ENCODE results near the gene NAPSA. TPM values are rescaled to one million over a fixed set of nuclear protein-coding genes. Genes with fewer than 3 reads are reported as not detected.
A peak's percentile ranks its signal among the peaks of the same experiment; 100 is the strongest.
"Not testable (repeated sequence)": the region's sequence is repeated elsewhere in the genome, so short reads cannot be mapped to it uniquely, and the experiment has no call there.

The NAPSA gene
- total RNA-seq, 3 donors from 2014 or later (not counting 1 experiment from before 2014, with no cell fraction given), result 0.94 to 1.3 (median 0.95) TPM

DNA sequence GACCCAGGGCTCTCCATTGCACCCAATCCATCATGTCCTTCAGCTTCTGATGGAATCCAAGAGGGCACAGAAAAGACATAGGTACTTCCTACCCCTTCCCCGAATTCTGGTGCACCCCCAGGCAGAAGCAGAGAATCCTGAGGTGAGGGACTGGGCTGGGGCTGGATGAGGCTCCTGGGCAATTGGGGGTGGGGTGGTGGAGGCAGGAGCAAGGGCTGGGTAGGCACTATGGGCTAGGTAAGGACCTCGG, 33.5 kb downstream of the NAPSA start:
- H3K9me3 ChIP-seq (ENCODE audit: control insufficient read depth, insufficient read depth, low read length), result peaks cover 14% of the 10 kb centered on the region
- intact Hi-C loops (cut with micrococcal nuclease), result no loop called here
- H3K4me1 ChIP-seq (ENCODE audit: control insufficient read depth, insufficient read depth, low read length), result peaks cover 65% of the 10 kb centered on the region
- no peak overlapping the region for H3K4me3 ChIP-seq (ENCODE audit: low read length)
- Mint-ChIP-seq H3K36me3 (peaks cover 18% of the 10 kb centered on the region), H3K27ac (peak overlapping the region in 1 of 2 donors; percentile 67), H3K4me1 (peaks cover 45 to 67% of the 10 kb centered on the region in 2 donors), H3K27me3 (ENCODE audit: low read depth in 2 of 2) (peaks cover 50 to 58% of the 10 kb centered on the region in 2 donors), H3K9me3 (peaks cover 3 to 4% of the 10 kb centered on the region in 2 donors), H3K4me3 (peak overlapping the region; percentile 41)
- ATAC-seq (no peak), DNase-seq (no peak)
- H3K36me3 ChIP-seq (ENCODE audit: control insufficient read depth, insufficient read depth, low read length), result no peaks in the 10 kb centered on the region
- H3K27ac ChIP-seq (ENCODE audit: low read length), result no peak overlapping the region
- TF ChIP-seq, protein P1, sequence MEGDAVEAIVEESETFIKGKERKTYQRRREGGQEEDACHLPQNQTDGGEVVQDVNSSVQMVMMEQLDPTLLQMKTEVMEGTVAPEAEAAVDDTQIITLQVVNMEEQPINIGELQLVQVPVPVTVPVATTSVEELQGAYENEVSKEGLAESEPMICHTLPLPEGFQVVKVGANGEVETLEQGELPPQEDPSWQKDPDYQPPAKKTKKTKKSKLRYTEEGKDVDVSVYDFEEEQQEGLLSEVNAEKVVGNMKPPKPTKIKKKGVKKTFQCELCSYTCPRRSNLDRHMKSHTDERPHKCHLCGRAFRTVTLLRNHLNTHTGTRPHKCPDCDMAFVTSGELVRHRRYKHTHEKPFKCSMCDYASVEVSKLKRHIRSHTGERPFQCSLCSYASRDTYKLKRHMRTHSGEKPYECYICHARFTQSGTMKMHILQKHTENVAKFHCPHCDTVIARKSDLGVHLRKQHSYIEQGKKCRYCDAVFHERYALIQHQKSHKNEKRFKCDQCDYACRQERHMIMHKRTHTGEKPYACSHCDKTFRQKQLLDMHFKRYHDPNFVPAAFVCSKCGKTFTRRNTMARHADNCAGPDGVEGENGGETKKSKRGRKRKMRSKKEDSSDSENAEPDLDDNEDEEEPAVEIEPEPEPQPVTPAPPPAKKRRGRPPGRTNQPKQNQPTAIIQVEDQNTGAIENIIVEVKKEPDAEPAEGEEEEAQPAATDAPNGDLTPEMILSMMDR (IDR thresholded peaks at IDR 0.05), result no peak
- WGBS (ENCODE audit: insufficient coverage), result 33% methylated on average over 1 of the region's 2 CpGs
- H3K27me3 ChIP-seq (ENCODE audit: control insufficient read depth, insufficient read depth, low read length), result peaks cover 39% of the 10 kb centered on the region

DNA sequence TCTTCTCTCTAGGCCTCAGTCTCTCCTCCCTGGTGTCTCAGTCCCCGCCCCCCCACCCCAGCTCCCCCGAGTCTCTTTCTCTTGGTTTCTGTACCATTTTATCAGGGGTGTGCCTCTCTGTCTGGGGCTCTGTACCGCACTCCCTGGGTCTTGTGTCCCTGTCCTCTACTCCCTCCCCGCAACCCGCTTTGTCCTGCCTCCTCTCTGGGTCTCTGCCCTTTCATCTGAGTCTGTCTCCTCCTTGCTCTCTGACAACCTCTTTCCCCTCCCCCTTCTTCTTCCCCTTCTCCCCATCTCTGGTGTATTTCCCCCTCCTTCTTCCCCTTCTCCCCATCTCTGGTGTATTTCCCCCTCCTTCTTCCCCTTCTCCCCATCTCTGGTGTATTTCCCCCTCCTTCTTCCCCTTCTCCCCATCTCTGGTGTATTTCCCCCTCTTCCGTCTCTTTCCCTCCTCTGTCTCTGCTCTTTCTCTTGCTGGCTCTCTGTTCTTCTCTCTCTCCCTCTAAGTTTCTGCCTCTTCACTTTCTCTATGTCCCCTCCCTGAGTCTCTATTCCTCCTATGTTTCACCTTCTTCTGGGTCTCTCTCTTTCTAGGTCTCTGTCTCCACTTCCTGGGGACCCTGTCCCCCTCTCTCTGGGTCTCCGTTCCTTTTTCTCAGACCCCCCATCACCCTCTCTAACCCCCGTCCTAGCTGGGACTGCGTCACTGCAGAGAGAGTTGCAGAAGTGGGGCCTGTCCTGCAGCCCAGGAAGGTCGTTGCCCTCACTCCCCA, 34.0 kb downstream of the NAPSA start:
- DNase-seq (no peak), ATAC-seq (no peak)
- WGBS (ENCODE audit: insufficient coverage), result 18% methylated on average over 10 of the region's 10 CpGs
- peaks cover 49 to 72% of the 10 kb centered on the region in 2 donors for H3K4me1 Mint-ChIP-seq
- Histone ChIP-seq H3K9me3 (ENCODE audit: control insufficient read depth, insufficient read depth, low read length) (peaks cover 14% of the 10 kb centered on the region), H3K4me3 (ENCODE audit: low read length) (peak overlapping the region; percentile 15), H3K27ac (ENCODE audit: low read length) (no peak overlapping the region), H3K4me1 (ENCODE audit: control insufficient read depth, insufficient read depth, low read length) (peaks cover 67% of the 10 kb centered on the region), H3K27me3 (ENCODE audit: control insufficient read depth, insufficient read depth, low read length) (peaks cover 44% of the 10 kb centered on the region), H3K36me3 (ENCODE audit: control insufficient read depth, insufficient read depth, low read length) (no peaks in the 10 kb centered on the region)
- peaks cover 3 to 4% of the 10 kb centered on the region in 2 donors for H3K9me3 Mint-ChIP-seq
- peaks cover 55 to 63% of the 10 kb centered on the region in 2 donors for H3K27me3 Mint-ChIP-seq (ENCODE audit: low read depth in 2 of 2)
- peak overlapping the region in 1 of 2 donors; percentile 67 for H3K27ac Mint-ChIP-seq
- TF ChIP-seq, protein P1 (IDR thresholded peaks at IDR 0.05), result no peak
- peak overlapping the region; percentile 61 for H3K4me3 Mint-ChIP-seq
- H3K36me3 Mint-ChIP-seq, result peaks cover 22% of the 10 kb centered on the region
- intact Hi-C loops (cut with micrococcal nuclease), result no loop called here

DNA sequence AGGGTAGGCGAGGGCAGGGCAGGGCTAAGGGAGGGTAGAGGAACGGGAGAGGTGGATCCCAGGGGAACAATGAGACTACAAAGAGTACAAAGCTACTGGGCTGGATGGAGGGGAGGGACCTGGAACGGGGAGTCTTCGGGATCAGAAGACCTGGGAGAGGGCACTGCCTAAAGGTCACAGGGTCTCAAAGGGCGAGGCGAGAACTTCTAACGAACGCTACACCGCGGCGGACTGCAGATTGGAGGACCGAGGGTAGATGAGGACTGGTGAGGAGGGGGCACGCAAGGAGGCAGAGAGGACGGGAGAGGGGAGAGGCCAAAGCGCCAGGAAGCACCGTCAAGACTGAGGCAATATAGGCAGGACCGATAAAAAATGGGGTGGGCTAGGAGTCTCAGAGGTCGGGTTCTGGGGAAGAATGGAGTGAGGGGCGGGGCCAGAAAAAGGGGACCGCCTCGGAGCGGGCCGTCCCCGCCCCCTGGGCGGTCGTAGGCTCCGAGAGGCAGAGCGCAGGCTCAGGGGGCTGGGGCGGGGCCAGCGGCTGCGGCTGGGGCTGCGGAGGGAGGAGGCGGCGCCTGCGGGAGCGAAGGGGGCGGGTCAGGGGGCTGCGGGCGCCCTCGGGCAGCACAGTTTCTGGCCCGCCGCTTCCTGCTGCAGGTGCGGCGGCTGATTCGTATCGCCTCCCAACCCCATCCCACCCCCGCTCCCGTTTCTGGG, 34.9 kb downstream of the NAPSA start:
- peak overlapping the region; percentile 15 for H3K4me3 ChIP-seq (ENCODE audit: low read length)
- intact Hi-C loops (cut with micrococcal nuclease), result no loop called here
- peak overlapping the region; percentile 45 to 67 for H3K27ac Mint-ChIP-seq
- H3K4me1 ChIP-seq (ENCODE audit: control insufficient read depth, insufficient read depth, low read length), result peaks cover 75% of the 10 kb centered on the region
- peak overlapping the region; percentile 71 for H3K4me3 Mint-ChIP-seq
- H3K9me3 ChIP-seq (ENCODE audit: control insufficient read depth, insufficient read depth, low read length), result peaks cover 17% of the 10 kb centered on the region
- WGBS (ENCODE audit: insufficient coverage), result 3% methylated on average over 48 of the region's 48 CpGs
- peaks cover 49 to 71% of the 10 kb centered on the region in 2 donors for H3K4me1 Mint-ChIP-seq
- TF ChIP-seq, protein P1 (IDR thresholded peaks at IDR 0.05), result no peak
- DNase-seq (peak; percentile 68 to 88), ATAC-seq (peak; percentile 65 to 67 (median 66))
- H3K27ac ChIP-seq (ENCODE audit: low read length), result no peak overlapping the region
- H3K36me3 ChIP-seq (ENCODE audit: control insufficient read depth, insufficient read depth, low read length), result no peaks in the 10 kb centered on the region
- peaks cover 52% of the 10 kb centered on the region for H3K27me3 ChIP-seq (ENCODE audit: control insufficient read depth, insufficient read depth, low read length)
- peaks cover 22% of the 10 kb centered on the region for H3K36me3 Mint-ChIP-seq
- peaks cover 51 to 60% of the 10 kb centered on the region in 2 donors for H3K27me3 Mint-ChIP-seq (ENCODE audit: low read depth in 2 of 2)
- peaks cover 3 to 4% of the 10 kb centered on the region in 2 donors for H3K9me3 Mint-ChIP-seq

DNA sequence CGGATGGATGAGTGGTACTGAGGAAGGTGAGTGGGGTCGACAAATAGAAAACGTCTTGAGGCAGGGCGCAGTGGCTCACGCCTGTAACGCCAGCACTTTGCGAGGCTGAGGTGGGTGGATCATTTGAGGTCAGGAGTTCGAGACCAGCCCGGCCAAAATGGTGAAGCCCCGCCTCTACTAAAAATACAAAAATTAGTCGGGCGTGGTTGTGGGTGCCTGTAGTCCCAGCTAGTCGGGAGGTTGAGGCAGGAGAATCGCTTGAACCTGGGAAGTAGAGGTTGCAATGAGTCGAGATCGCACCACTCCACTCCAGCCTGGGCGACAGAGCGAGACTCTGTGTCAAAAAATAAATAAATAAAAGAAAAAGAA, 35.5 kb downstream of the NAPSA start:
- intact Hi-C loops (cut with micrococcal nuclease); DNase-seq; H3K4me3 ChIP-seq (ENCODE audit: low read length); H3K36me3 ChIP-seq (ENCODE audit: control insufficient read depth, insufficient read depth, low read length); ATAC-seq; H3K9me3 Mint-ChIP-seq: not testable (repeated sequence)
- Histone ChIP-seq H3K9me3 (ENCODE audit: control insufficient read depth, insufficient read depth, low read length) (peaks cover 17% of the 10 kb centered on the region), H3K27me3 (ENCODE audit: control insufficient read depth, insufficient read depth, low read length) (peaks cover 55% of the 10 kb centered on the region), H3K27ac (ENCODE audit: low read length) (peak overlapping the region; percentile 16), H3K4me1 (ENCODE audit: control insufficient read depth, insufficient read depth, low read length) (peaks cover 75% of the 10 kb centered on the region)
- WGBS (ENCODE audit: insufficient coverage), result 26% methylated on average over 18 of the region's 18 CpGs
- H3K27ac Mint-ChIP-seq, result peak overlapping the region; percentile 45 to 78
- peaks cover 45 to 59% of the 10 kb centered on the region in 2 donors for H3K27me3 Mint-ChIP-seq (ENCODE audit: low read depth in 2 of 2)
- peak overlapping the region; percentile 82 for H3K4me3 Mint-ChIP-seq
- H3K36me3 Mint-ChIP-seq, result peaks cover 22% of the 10 kb centered on the region
- H3K4me1 Mint-ChIP-seq, result peaks cover 49 to 68% of the 10 kb centered on the region in 2 donors

Data from natural killer cell (primary cell).